Measurements from ENCODE around the gene HNRNPC. TPM values are rescaled to one million over a fixed set of nuclear protein-coding genes. Genes with fewer than 3 reads are reported as not detected.
A peak's percentile ranks its signal among the peaks of the same experiment; 100 is the strongest.

HNRNPC gene
- total and polyA plus RNA-seq, 9 donors, result 425 to 593 (median 447) TPM

DNA sequence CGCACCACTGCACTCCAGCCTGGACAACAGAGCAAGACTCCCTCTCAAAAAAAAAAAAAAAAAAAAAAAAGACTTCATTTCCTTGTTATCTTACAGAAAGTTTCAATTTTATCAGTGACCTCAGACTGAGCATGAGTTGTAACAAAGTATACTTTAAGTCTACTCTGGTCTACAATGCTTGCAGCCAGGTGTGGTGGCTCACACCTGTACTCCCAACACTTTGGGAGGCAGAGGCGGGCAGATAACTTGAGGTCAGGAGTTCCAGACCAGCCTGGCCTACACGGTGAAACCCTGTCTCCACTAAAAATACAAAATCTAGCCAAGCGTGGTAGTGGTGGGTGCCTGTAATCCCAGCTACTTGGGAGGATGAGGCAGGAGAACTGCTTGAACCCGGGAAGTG lies 18.0 kb downstream of the HNRNPC start:
- H3K36me3 ChIP-seq (ENCODE audit: control insufficient read depth, insufficient read depth, low read length), result peaks cover 40% of the 10 kb centered on the region

DNA sequence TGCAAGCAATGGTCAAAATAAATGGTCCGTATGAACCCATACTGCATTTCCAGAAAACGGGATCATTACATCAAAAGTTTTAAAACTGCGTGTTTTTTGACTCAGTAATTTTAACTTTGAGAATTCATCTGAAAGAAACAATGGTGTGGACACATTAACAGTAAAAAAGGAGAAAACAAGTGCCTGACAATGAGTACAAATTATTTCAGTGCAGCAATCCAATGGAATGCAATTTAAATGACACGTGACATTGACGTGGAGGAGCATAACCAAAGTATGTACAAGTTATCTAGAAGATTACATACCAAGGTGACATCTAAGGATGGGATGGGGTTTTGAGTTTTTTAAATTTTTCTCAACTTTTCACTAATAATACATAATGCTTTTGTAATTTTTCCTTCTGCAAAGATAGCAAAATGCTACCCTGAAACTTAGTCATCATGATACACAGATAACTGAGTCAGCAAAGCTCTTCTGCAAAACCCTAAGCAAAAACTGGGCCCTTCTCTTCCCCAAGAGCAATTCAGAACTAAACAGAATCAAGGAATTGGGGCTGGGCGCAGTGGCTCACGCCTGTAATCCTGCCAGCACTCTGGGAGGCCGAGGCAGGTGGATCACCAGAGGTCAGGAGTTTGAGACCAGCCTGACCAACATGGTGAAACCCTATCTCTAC lies 20.4 kb downstream of the HNRNPC start:
- no peaks in the 10 kb centered on the region for H3K27me3 ChIP-seq (ENCODE audit: control insufficient read depth, insufficient read depth, low read length)
- peaks cover 42% of the 10 kb centered on the region for H3K36me3 ChIP-seq (ENCODE audit: control insufficient read depth, insufficient read depth, low read length)
- no peaks in the 10 kb centered on the region for H3K4me1 ChIP-seq (ENCODE audit: control insufficient read depth, insufficient read depth, low read length)
- no peak for DNase-seq
- H3K27ac ChIP-seq (ENCODE audit: low read length), result no peak overlapping the region
- no peak overlapping the region for H3K4me3 ChIP-seq (ENCODE audit: low read length)
- 100% methylated on average over 3 of the region's 8 CpGs for WGBS (ENCODE audit: insufficient coverage)
- H3K9me3 ChIP-seq (replicated peaks; ENCODE audit: control insufficient read depth, low read depth, low read length), result no peaks in the 10 kb centered on the region

More for the DNA sequence above, 18.0 kb downstream of the HNRNPC start:
- Histone ChIP-seq H3K4me3 (ENCODE audit: low read length) (no peak overlapping the region), H3K9me3 (replicated peaks; ENCODE audit: control insufficient read depth, low read depth, low read length) (no peaks in the 10 kb centered on the region), H3K27me3 (ENCODE audit: control insufficient read depth, insufficient read depth, low read length) (no peaks in the 10 kb centered on the region), H3K4me1 (ENCODE audit: control insufficient read depth, insufficient read depth, low read length) (no peaks in the 10 kb centered on the region), H3K27ac (ENCODE audit: low read length) (no peak overlapping the region)
- WGBS (ENCODE audit: insufficient coverage), result no CpG with 5 or more reads among the region's 5 CpGs
- no peak for DNase-seq

DNA sequence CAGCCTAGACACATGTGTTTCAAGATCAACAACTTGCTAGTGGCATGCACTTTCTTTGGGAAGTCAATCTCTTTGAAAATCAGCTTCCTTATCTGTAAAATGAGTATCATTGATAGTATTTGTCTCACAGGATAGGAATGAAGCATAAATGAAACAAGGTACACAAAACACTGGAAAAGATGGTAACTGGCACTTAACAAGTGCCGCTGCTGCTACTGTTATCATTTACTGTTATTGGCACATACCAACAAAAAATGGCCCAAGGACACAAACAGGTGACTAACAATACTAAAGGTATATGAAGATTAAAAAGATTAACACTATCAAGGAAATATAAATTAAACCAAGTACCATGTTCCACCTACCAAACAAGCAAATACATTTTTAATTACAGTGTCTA lies 20.9 kb downstream of the HNRNPC start:
- no CpG with 5 or more reads among the region's 1 CpG for WGBS (ENCODE audit: insufficient coverage)
- no peaks in the 10 kb centered on the region for H3K4me1 ChIP-seq (ENCODE audit: control insufficient read depth, insufficient read depth, low read length)

DNA sequence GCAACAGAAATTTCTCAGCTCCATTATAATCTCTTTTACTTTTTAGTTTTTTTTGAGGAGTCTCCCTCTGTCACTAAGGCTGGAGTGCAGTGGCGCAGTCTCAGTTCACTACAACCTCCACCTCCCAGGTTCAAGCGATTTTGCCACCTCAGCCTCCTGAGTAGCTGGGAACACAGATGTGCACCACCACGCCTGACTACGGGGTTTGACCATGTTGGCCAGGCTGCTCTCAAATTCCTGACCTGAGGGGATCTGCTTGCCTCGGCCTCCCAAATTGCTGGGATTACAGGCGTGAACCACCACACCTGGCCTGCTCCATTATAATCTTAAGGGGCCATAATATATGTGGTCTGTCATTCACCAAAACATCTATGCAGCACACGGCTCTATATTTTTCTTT lies 23.4 kb downstream of the HNRNPC start:
- 90% methylated on average over 4 of the region's 7 CpGs for WGBS (ENCODE audit: insufficient coverage)
- Histone ChIP-seq H3K36me3 (ENCODE audit: control insufficient read depth, insufficient read depth, low read length) (peaks cover 40% of the 10 kb centered on the region), H3K4me3 (ENCODE audit: low read length) (no peak overlapping the region), H3K9me3 (replicated peaks; ENCODE audit: control insufficient read depth, low read depth, low read length) (no peaks in the 10 kb centered on the region), H3K27me3 (ENCODE audit: control insufficient read depth, insufficient read depth, low read length) (no peaks in the 10 kb centered on the region), H3K4me1 (ENCODE audit: control insufficient read depth, insufficient read depth, low read length) (no peaks in the 10 kb centered on the region), H3K27ac (ENCODE audit: low read length) (no peak overlapping the region)
- no peak for DNase-seq

More for the DNA sequence above, 20.9 kb downstream of the HNRNPC start:
- Histone ChIP-seq H3K27ac (ENCODE audit: low read length) (no peak overlapping the region), H3K27me3 (ENCODE audit: control insufficient read depth, insufficient read depth, low read length) (no peaks in the 10 kb centered on the region), H3K9me3 (replicated peaks; ENCODE audit: control insufficient read depth, low read depth, low read length) (no peaks in the 10 kb centered on the region), H3K36me3 (ENCODE audit: control insufficient read depth, insufficient read depth, low read length) (peaks cover 43% of the 10 kb centered on the region), H3K4me3 (ENCODE audit: low read length) (no peak overlapping the region)
- DNase-seq, result no peak

DNA sequence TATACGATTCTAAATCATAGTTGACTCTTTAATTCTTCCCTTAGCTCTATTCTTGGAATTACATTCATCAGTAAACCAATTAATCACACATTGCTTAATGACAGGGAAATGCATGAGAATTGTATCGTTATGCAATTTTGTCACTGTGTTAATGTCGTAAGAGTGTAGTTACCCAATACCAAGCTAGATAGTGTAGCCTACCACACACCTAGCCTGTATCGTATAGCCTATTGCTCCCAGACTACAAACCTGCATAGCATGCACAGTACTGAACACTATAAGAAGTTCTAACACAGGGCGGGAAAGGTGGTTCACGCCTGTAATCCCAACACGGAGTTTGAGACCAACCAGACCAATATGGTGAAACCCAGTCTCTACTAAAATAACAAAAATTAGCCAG lies 24.7 kb downstream of the HNRNPC start:
- Histone ChIP-seq H3K27ac (ENCODE audit: low read length) (no peak overlapping the region), H3K36me3 (ENCODE audit: control insufficient read depth, insufficient read depth, low read length) (peaks cover 38% of the 10 kb centered on the region), H3K4me1 (ENCODE audit: control insufficient read depth, insufficient read depth, low read length) (no peaks in the 10 kb centered on the region), H3K27me3 (ENCODE audit: control insufficient read depth, insufficient read depth, low read length) (no peaks in the 10 kb centered on the region), H3K4me3 (ENCODE audit: low read length) (no peak overlapping the region), H3K9me3 (replicated peaks; ENCODE audit: control insufficient read depth, low read depth, low read length) (no peaks in the 10 kb centered on the region)
- DNase-seq, result no peak
- 95% methylated on average over 4 of the region's 7 CpGs for WGBS (ENCODE audit: insufficient coverage)

DNA sequence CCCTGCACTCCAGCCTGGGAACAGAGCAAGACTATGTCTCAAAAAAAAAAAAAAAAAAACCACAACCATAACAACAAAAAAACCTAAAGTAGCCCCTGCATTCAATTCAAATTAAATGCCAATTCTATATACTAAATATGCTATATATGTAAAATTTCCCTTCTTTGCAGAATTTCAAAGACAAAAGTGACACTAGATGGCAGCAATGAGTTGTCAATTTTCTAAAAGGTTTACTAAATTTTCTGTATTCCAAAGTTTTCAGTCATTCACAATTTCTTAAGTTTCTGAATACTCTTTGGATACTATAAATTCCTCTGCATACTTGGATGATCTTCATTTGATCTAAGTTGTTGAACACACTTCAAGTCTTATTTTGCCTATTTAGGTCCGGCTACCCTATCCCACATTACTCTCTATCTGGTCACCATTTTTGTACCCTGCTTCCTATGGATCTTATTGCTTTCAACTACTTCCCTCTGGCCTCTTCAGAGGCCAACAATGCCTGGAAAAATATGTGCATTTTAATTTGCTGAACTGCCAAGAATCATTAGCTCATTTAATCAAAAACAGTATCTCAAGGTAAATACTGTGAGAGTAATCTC lies 27.9 kb downstream of the HNRNPC start:
- DNase-seq, result peak; percentile 20

DNA sequence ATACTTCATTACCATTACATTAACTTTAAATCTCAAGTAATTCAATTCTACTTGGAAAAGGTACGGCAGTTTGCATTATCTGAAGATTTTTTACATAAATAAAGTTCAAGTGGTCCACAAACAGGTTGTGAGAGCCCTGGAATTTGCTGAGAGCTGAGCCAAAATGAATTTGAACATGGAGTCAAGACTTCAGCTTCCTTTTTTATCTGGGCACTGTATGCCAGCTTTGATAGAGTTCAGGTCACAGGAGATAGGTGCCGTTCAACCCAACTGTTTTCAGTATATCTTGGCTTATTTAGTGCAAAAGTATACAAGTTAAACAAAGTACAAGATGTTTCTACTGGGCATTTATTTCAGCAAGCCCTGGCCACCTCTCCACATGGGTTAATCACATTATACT lies 28.8 kb downstream of the HNRNPC start:
- peaks cover 29% of the 10 kb centered on the region for H3K36me3 ChIP-seq (ENCODE audit: control insufficient read depth, insufficient read depth, low read length)

More for the DNA sequence above, 27.9 kb downstream of the HNRNPC start:
- Histone ChIP-seq H3K36me3 (ENCODE audit: control insufficient read depth, insufficient read depth, low read length) (peaks cover 34% of the 10 kb centered on the region), H3K4me3 (ENCODE audit: low read length) (no peak overlapping the region), H3K27ac (ENCODE audit: low read length) (no peak overlapping the region), H3K4me1 (ENCODE audit: control insufficient read depth, insufficient read depth, low read length) (no peaks in the 10 kb centered on the region), H3K27me3 (ENCODE audit: control insufficient read depth, insufficient read depth, low read length) (no peaks in the 10 kb centered on the region), H3K9me3 (replicated peaks; ENCODE audit: control insufficient read depth, low read depth, low read length) (no peaks in the 10 kb centered on the region)
- 100% methylated on average over 1 of the region's 1 CpG for WGBS (ENCODE audit: insufficient coverage)

DNA sequence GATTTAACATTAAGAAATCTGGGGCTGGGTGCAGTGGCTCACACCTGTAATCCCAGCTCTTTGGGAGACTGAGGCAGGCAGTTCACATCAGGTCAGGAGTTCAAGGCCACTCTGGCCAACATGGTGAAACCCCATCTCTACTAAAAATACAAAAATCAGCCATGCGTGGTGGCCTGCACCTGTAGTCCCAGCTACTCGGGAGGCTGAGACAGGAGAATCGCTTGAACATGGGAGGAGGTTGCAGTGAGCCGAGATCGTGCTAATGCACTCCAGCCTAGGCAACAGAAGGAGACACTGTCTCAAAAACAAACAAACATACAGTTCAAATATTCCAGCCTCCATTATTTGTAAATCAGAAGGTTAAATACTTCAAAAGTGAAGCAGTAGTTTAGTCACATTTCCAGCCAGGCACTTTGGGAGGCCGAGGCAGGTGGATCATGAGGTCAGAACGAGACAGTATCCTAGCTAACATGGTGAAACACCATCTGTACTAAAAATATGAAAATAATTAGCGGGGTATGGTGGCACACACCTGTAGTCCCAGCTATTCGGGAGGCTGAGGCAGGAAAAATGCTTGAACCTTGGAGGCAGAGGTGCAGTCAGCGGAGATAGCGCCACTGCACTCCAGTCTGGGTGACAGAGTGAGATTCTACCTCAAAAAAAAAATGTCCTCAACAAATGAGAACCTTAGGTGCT lies 30.3 kb downstream of the HNRNPC start:
- H3K9me3 ChIP-seq (replicated peaks; ENCODE audit: control insufficient read depth, low read depth, low read length), result no peaks in the 10 kb centered on the region
- no peaks in the 10 kb centered on the region for H3K4me1 ChIP-seq (ENCODE audit: control insufficient read depth, insufficient read depth, low read length)
- 100% methylated on average over 2 of the region's 11 CpGs for WGBS (ENCODE audit: insufficient coverage)
- H3K27me3 ChIP-seq (ENCODE audit: control insufficient read depth, insufficient read depth, low read length), result no peaks in the 10 kb centered on the region
- peaks cover 30% of the 10 kb centered on the region for H3K36me3 ChIP-seq (ENCODE audit: control insufficient read depth, insufficient read depth, low read length)
- H3K4me3 ChIP-seq (ENCODE audit: low read length), result no peak overlapping the region
- no peak for DNase-seq
- H3K27ac ChIP-seq (ENCODE audit: low read length), result no peak overlapping the region

More for the DNA sequence above, 28.8 kb downstream of the HNRNPC start:
- WGBS (ENCODE audit: insufficient coverage), result no CpG with 5 or more reads among the region's 2 CpGs
- Histone ChIP-seq H3K9me3 (replicated peaks; ENCODE audit: control insufficient read depth, low read depth, low read length) (no peaks in the 10 kb centered on the region), H3K27me3 (ENCODE audit: control insufficient read depth, insufficient read depth, low read length) (no peaks in the 10 kb centered on the region), H3K4me1 (ENCODE audit: control insufficient read depth, insufficient read depth, low read length) (no peaks in the 10 kb centered on the region), H3K4me3 (ENCODE audit: low read length) (no peak overlapping the region), H3K27ac (ENCODE audit: low read length) (no peak overlapping the region)
- no peak for DNase-seq

DNA sequence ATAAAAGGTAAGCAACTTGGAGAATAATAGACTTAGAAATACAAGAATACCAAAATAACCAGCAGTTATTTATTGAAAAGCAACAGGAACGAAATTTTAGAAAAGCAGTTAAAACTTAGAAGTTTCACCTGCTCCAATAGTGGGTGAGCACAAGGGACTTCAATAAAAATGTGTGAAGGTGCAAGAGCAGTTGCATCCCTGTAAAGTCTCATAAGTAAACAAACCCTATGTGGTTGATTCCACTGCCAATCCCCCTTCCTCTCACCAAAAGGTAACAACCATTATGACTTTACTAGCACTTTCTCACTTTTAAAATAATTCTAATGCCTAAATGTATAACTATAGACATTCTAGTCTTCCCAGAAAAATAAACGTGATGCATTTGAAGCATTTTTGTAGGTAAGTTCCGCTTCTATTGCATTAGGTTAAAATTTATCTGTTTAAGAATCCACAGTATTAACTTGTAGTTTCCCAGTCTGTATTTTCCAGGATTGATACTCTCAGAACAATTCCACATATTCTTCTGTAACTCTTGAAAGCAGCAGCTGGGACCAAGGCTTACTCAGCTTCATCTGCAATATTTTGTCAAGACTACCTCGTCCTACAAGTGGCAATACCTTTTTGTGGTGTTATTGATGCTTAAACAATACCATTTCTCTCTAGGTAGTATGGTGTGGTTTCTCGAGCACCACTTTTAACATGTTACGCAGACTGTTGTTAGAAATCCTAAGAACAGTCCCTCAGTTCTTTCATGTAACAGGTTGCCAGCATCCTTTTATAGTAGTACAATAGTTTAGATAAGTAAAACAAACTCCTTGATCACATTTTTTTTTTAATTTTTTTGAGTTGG lies 32.1 kb downstream of the HNRNPC start:
- DNase-seq, result no peak
- Histone ChIP-seq H3K36me3 (ENCODE audit: control insufficient read depth, insufficient read depth, low read length) (peaks cover 35% of the 10 kb centered on the region), H3K4me1 (ENCODE audit: control insufficient read depth, insufficient read depth, low read length) (no peaks in the 10 kb centered on the region), H3K27ac (ENCODE audit: low read length) (no peak overlapping the region), H3K4me3 (ENCODE audit: low read length) (no peak overlapping the region), H3K9me3 (replicated peaks; ENCODE audit: control insufficient read depth, low read depth, low read length) (no peaks in the 10 kb centered on the region), H3K27me3 (ENCODE audit: control insufficient read depth, insufficient read depth, low read length) (no peaks in the 10 kb centered on the region)
- WGBS (ENCODE audit: insufficient coverage), result no CpG with 5 or more reads among the region's 6 CpGs

DNA sequence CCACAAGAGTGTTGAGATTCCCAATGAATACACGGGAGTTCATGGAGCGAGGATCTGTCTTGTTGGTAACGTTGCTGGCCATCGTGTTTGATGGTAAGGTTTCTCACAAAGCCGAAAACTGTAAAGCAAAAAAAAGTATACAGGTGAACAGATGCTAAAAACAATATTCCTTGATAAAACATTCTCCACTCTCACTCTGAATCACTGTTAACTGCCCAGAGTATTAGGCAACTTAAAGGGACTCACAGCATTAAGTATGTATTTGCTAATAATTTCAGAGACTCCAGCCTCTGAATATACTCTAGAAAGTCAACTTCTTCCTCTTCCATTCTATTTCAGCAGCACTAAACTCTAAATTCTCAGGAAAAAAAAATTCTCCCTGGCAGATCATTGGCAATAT lies 35.1 kb downstream of the HNRNPC start:
- no CpG with 5 or more reads among the region's 5 CpGs for WGBS (ENCODE audit: insufficient coverage)
- Histone ChIP-seq H3K4me3 (ENCODE audit: low read length) (no peak overlapping the region), H3K27ac (ENCODE audit: low read length) (no peak overlapping the region), H3K36me3 (ENCODE audit: control insufficient read depth, insufficient read depth, low read length) (peaks cover 47% of the 10 kb centered on the region), H3K9me3 (replicated peaks; ENCODE audit: control insufficient read depth, low read depth, low read length) (no peaks in the 10 kb centered on the region), H3K27me3 (ENCODE audit: control insufficient read depth, insufficient read depth, low read length) (no peaks in the 10 kb centered on the region), H3K4me1 (ENCODE audit: control insufficient read depth, insufficient read depth, low read length) (no peaks in the 10 kb centered on the region)
- no peak for DNase-seq
